ENCODE measurements around the gene NAV2.

NAV2 gene

GRCh38 chr11:20011307-20011951, 298.8 kb downstream of the NAV2 start:
- DNase-seq, result no peak

- no peak for DNase-seq
These were observed 300.9 kb downstream of the NAV2 start for GRCh38 chr11:20013346-20014066.

GRCh38 chr11:20014067-20014402, 301.4 kb downstream of the NAV2 start:
- no peak for DNase-seq

GRCh38 chr11:20015101-20015500, 302.5 kb downstream of the NAV2 start:
- DNase-seq, result no peak

GRCh38 chr11:20015529-20016427, 303.1 kb downstream of the NAV2 start:
- DNase-seq, result no peak

GRCh38 chr11:20016526-20016925, 303.9 kb downstream of the NAV2 start:
- no peak for DNase-seq

GRCh38 chr11:20017320-20017719, 304.7 kb downstream of the NAV2 start:
- no peak for DNase-seq

GRCh38 chr11:20020198-20020597, 307.6 kb downstream of the NAV2 start:
- no peak for DNase-seq

- no peak for DNase-seq
These were observed 308.1 kb downstream of the NAV2 start for GRCh38 chr11:20020716-20021115.

- no peak for DNase-seq
These were observed 308.6 kb downstream of the NAV2 start for GRCh38 chr11:20021212-20021611.

GRCh38 chr11:20021771-20022362, 309.2 kb downstream of the NAV2 start:
- DNase-seq, result no peak

- no peak for DNase-seq
These were observed 309.9 kb downstream of the NAV2 start for GRCh38 chr11:20022363-20023081.

- no peak for DNase-seq
These were observed 310.4 kb downstream of the NAV2 start for GRCh38 chr11:20023082-20023426.

GRCh38 chr11:20024172-20024935, 311.7 kb downstream of the NAV2 start:
- DNase-seq, result no peak

GRCh38 chr11:20025332-20025840, 312.7 kb downstream of the NAV2 start:
- DNase-seq, result peak in 1 of 56 donors; percentile 25

- DNase-seq, result no peak
These were observed 314.3 kb downstream of the NAV2 start for GRCh38 chr11:20026629-20027555.

- no peak for DNase-seq
These were observed 314.9 kb downstream of the NAV2 start for GRCh38 chr11:20027556-20028013.

GRCh38 chr11:20029193-20029592, 316.6 kb downstream of the NAV2 start:
- no peak for DNase-seq

- DNase-seq, result no peak
These were observed 317.8 kb downstream of the NAV2 start for GRCh38 chr11:20030472-20030871.

All from nucleus accumbens (tissue), 56 donors.